K562 (cell line): ENCODE results near the gene CBX4. TPM values are rescaled to one million over a fixed set of nuclear protein-coding genes. Genes with fewer than 3 reads are reported as not detected.
A peak's percentile ranks its signal among the peaks of the same experiment; 100 is the strongest.

Source experiments
- ERF ChIP-seq: fragments of 450-650 bp; formaldehyde crosslinking; IDR thresholded peaks from 2 replicates; pipeline ENCODE4 v1.4.0; 2020; ENCODE audit warnings: mild to moderate bottlenecking, mixed read lengths
- GABPA ChIP-seq: fragments of 200-800 bp; sonication (Bioruptor generic); conservative IDR thresholded peaks from 2 replicates; pipeline ENCODE4 v1.6.1; 2016; ENCODE audit warnings: low read depth, missing genetic modification characterization, missing compliant biosample characterization
- HCFC1 ChIP-seq: IDR thresholded peaks from 2 replicates; pipeline ENCODE4 v1.6.1; 2012; ENCODE audit warnings: low read depth, low read length, improper control_type of control experiment
- HNRNPL ChIP-seq: fragments of 200-400 bp; formaldehyde crosslinking; IDR thresholded peaks from 2 replicates; pipeline ENCODE4 v1.6.1; 2017; ENCODE audit warnings: low read depth, mild to moderate bottlenecking, low read length
- KAT2B ChIP-seq: IDR thresholded peaks from one replicate; pipeline ENCODE4 v1.6.1; 2012; ENCODE audit warnings: low read depth, mild to moderate bottlenecking, control low read depth, inconsistent platforms, low read length, moderate library complexity
- MTA2 ChIP-seq: fragments of 450-650 bp; IDR thresholded peaks from 2 replicates; pipeline ENCODE4 v1.6.1; 2016; ENCODE audit warnings: low read depth
- RFX5 ChIP-seq: IDR thresholded peaks from 2 replicates; pipeline ENCODE4 v1.6.1; 2011; ENCODE audit warnings: low read depth, mild to moderate bottlenecking, improper control_type of control experiment, low read length
- SAFB ChIP-seq: fragments of 200-400 bp; formaldehyde crosslinking; IDR thresholded peaks from 2 replicates; pipeline ENCODE4 v1.6.1; 2017; ENCODE audit warnings: low read depth, low read length, borderline replicate concordance
- SMAD4 ChIP-seq: fragments of 250-450 bp; sonication (Bioruptor Pico); conservative IDR thresholded peaks from 2 replicates; pipeline ENCODE4 v1.8.0; 2021; ENCODE audit warnings: inconsistent platforms, mild to moderate bottlenecking, moderate library complexity
- SPI1 ChIP-seq: IDR thresholded peaks from 2 replicates; pipeline ENCODE4 v1.6.1; 2011; ENCODE audit warnings: low read depth, low read length, control low read depth, borderline replicate concordance
- TAF1 ChIP-seq: IDR thresholded peaks from 2 replicates; pipeline ENCODE4 v1.6.1; 2011; ENCODE audit warnings: mild to moderate bottlenecking, low read length, moderate library complexity; ENCODE audit not compliant: insufficient read depth, control insufficient read depth, severe bottlenecking; ENCODE audit errors: extremely low read depth
- TCF7 ChIP-seq: sonication (generic); IDR thresholded peaks from 2 replicates; pipeline ENCODE4 v1.6.1; 2016; ENCODE audit warnings: antibody characterized with exemption, borderline replicate concordance
- ZFP1 ChIP-seq: fragments of 450-650 bp; formaldehyde crosslinking; IDR thresholded peaks from 2 replicates; pipeline ENCODE4 v1.4.0; 2020; ENCODE audit warnings: mild to moderate bottlenecking, mixed read lengths
- ZNF586 ChIP-seq: fragments of 450-650 bp; formaldehyde crosslinking; conservative IDR thresholded peaks from 2 replicates; pipeline ENCODE4 v1.4.0; 2020; ENCODE audit warnings: mild to moderate bottlenecking, moderate library complexity
- polyA plus RNA-seq, 8 experiments: library from polyadenylated mRNA; depleted of rRNA in 4 of 8; stranded (reverse) in 5 of 8; unstranded in 3 of 8; fragments of >200 nt; fragmentation: Nextera tagmentation in 2 of 8; fragmentation: Illumina TruSeq in 1 of 8; extraction: Ambion mirVana in 2 of 8; extraction: Trizol in 1 of 8; gene quantifications; 2 replicates each; pipeline versions ENCODE4 v1.2.1 to v1.2.3, GENCODE V29; 2011 to 2014; ENCODE audit warnings: inconsistent platforms in 1 of 8, missing spikeins in 1 of 8
- total RNA-seq, 7 experiments: library from RNA; depleted of rRNA in 6 of 7; stranded (reverse); fragments of >200 nt in 6 of 7; fragmentation: Illumina TruSeq in 2 of 7; extraction: Trizol in 2 of 7; gene quantifications; 2 replicates each; pipeline versions ENCODE4 v1.2.1 to v1.2.3, GENCODE V29; 2011 to 2021; ENCODE audit warnings: low replicate concordance in 1 of 7
- TF ChIP-seq, protein P1 (sequence below): fragments of 250-450 bp; sonication (Bioruptor Pico); IDR thresholded peaks from 2 replicates; pipeline ENCODE4 v1.8.0; 2021; ENCODE audit warnings: moderate library complexity, mild to moderate bottlenecking, inconsistent platforms
- TF ChIP-seq, protein P2 (sequence below): sonication (generic); formaldehyde crosslinking; IDR thresholded peaks from 2 replicates; pipeline ENCODE4 v1.8.0; 2022; ENCODE audit warnings: missing genetic modification reagents, mild to moderate bottlenecking, borderline replicate concordance
- TF ChIP-seq, protein P3 (sequence below): sonication (generic); formaldehyde crosslinking; IDR thresholded peaks from 2 replicates; pipeline ENCODE4 v1.8.1; 2023; ENCODE audit warnings: mild to moderate bottlenecking, missing genetic modification reagents
- TF ChIP-seq, protein P4 (sequence below): fragments of 250-450 bp; sonication (Bioruptor Pico); IDR thresholded peaks from 2 replicates; pipeline ENCODE4 v1.4.0; 2020; ENCODE audit warnings: borderline replicate concordance
- TF ChIP-seq, protein P5 (sequence below), 3 experiments: IDR thresholded peaks in 2 of 3; conservative IDR thresholded peaks in 1 of 3; 2 replicates each; pipeline ENCODE4 v1.5.1; 2011 to 2012; ENCODE audit warnings: low read length in 3 of 3, mild to moderate bottlenecking in 3 of 3, control low read depth in 2 of 3, improper control_type of control experiment in 1 of 3, inconsistent platforms in 1 of 3, low read depth in 1 of 3, mixed read lengths in 1 of 3, moderate library complexity in 1 of 3; ENCODE audit not compliant: insufficient read depth in 2 of 3

CBX4 gene
- total and polyA plus RNA-seq, 9 of the 15 experiments (the other 6 are each of a cell fraction or from before 2014, with no cell fraction given), result 0.98 to 50.5 (median 10.0) TPM

DNA sequence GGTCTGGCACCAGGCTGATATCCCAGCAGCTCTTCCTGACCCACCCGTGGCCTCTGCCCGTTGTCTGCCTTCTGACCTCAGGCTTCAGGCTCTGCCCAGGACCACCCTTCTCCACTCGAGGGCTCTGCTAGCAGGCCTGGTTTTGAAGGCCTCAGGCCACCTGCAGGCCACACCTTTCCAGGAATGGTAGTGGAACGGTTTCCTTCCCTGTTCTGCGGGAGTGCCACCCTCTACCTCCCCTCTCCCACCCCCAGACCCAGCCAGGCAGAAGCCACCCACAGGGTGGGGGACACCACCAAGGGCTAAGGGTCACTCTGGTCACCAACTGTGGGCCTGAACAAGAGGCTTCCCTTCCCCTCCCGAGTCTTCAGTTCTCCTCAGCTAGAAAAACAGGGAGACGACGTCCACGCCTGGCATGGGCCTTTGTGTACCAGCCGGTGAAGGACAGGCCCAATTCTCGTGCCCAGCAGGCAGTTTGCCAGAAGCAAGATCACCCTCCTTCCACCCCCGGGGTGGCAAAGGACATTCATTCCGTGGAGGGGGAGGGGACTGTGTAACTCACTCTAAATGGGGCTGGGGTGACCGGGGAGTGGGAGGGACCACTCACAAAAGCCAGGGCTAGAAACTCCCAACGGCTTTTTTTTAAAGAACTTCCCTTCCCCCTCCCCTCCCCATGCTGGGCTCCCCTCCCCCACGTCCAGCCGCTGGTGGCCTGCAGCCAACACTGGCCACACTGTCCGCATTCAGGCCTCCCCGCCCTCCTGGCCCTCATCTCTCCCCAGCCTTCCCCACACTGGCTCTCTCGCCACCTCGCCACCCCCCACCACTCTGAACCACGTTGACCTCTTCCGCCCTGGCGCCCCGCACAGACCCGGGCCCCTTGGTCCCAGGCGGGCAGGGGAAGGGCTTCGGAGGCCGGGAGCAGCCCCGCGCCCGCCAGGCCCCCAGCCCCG is 7.7 kb downstream of the CBX4 start (continued):
- TF ChIP-seq, protein P1, sequence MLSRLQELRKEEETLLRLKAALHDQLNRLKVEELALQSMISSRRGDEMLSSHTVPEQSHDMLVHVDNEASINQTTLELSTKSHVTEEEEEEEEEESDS (CRISPR knock-in tag), result no peak
- TF ChIP-seq KAT2B (no peak), MTA2 (no peak), ZNF586 (peak; percentile 50; the same call in 1 of the 2 replicates), GABPA (tag) (no peak), ZFP1 (CRISPR knock-in tag) (no peak), SMAD4 (CRISPR knock-in tag) (peak; percentile 75), HCFC1 (peak; percentile 10; the same call in 1 of the 2 replicates), ERF (CRISPR knock-in tag) (no peak; the same call in 1 of the 2 replicates), TCF7 (no peak), TAF1 (peak; percentile 58), SPI1 (0 out of 2 replicates have a peak, but pooled peaks have one; percentile 4), SAFB (no peak), RFX5 (no peak), HNRNPL (no peak)
- TF ChIP-seq, protein P2, sequence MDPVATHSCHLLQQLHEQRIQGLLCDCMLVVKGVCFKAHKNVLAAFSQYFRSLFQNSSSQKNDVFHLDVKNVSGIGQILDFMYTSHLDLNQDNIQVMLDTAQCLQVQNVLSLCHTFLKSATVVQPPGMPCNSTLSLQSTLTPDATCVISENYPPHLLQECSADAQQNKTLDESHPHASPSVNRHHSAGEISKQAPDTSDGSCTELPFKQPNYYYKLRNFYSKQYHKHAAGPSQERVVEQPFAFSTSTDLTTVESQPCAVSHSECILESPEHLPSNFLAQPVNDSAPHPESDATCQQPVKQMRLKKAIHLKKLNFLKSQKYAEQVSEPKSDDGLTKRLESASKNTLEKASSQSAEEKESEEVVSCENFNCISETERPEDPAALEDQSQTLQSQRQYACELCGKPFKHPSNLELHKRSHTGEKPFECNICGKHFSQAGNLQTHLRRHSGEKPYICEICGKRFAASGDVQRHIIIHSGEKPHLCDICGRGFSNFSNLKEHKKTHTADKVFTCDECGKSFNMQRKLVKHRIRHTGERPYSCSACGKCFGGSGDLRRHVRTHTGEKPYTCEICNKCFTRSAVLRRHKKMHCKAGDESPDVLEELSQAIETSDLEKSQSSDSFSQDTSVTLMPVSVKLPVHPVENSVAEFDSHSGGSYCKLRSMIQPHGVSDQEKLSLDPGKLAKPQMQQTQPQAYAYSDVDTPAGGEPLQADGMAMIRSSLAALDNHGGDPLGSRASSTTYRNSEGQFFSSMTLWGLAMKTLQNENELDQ (CRISPR knock-in tag), result no peak
- TF ChIP-seq, protein P3, sequence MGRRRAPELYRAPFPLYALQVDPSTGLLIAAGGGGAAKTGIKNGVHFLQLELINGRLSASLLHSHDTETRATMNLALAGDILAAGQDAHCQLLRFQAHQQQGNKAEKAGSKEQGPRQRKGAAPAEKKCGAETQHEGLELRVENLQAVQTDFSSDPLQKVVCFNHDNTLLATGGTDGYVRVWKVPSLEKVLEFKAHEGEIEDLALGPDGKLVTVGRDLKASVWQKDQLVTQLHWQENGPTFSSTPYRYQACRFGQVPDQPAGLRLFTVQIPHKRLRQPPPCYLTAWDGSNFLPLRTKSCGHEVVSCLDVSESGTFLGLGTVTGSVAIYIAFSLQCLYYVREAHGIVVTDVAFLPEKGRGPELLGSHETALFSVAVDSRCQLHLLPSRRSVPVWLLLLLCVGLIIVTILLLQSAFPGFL (CRISPR knock-in tag), result no peak
- TF ChIP-seq, protein P4, sequence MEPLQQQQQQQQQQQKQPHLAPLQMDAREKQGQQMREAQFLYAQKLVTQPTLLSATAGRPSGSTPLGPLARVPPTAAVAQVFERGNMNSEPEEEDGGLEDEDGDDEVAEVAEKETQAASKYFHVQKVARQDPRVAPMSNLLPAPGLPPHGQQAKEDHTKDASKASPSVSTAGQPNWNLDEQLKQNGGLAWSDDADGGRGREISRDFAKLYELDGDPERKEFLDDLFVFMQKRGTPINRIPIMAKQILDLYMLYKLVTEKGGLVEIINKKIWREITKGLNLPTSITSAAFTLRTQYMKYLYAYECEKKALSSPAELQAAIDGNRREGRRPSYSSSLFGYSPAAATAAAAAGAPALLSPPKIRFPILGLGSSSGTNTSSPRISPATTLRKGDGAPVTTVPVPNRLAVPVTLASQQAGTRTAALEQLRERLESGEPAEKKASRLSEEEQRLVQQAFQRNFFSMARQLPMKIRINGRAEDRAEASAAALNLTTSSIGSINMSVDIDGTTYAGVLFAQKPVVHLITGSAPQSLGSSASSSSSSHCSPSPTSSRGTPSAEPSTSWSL, result no peak
- TF ChIP-seq, protein P5, sequence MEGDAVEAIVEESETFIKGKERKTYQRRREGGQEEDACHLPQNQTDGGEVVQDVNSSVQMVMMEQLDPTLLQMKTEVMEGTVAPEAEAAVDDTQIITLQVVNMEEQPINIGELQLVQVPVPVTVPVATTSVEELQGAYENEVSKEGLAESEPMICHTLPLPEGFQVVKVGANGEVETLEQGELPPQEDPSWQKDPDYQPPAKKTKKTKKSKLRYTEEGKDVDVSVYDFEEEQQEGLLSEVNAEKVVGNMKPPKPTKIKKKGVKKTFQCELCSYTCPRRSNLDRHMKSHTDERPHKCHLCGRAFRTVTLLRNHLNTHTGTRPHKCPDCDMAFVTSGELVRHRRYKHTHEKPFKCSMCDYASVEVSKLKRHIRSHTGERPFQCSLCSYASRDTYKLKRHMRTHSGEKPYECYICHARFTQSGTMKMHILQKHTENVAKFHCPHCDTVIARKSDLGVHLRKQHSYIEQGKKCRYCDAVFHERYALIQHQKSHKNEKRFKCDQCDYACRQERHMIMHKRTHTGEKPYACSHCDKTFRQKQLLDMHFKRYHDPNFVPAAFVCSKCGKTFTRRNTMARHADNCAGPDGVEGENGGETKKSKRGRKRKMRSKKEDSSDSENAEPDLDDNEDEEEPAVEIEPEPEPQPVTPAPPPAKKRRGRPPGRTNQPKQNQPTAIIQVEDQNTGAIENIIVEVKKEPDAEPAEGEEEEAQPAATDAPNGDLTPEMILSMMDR (IDR thresholded peaks at IDR 0.05 in 2 of 3, conservative IDR thresholded peaks at IDR 0.05 in 1 of 3; ENCODE audit: insufficient read depth in 2 of 3, low read depth in 1 of 3, low read length in 3 of 3), result no peak
